Lower leg skin (tissue), 3 donors: Measurements from ENCODE around the gene RAD51B.

ENCODE experiments used
- CTCF ChIP-seq, 3 donors: fragments of 450-650 bp; IDR thresholded peaks; one replicate each; pipeline ENCODE4 v1.5.1; 2016; ENCODE audit warnings: antibody characterized with exemption in 3 of 3, mild to moderate bottlenecking in 3 of 3, moderate library complexity in 2 of 3
- POLR2A ChIP-seq, 2 donors: fragments of 450-650 bp; IDR thresholded peaks; one replicate each; pipeline ENCODE4 v1.6.1; 2016 to 2017; ENCODE audit warnings: antibody characterized with exemption in 2 of 2, mild to moderate bottlenecking in 1 of 2, moderate library complexity in 1 of 2

GRCh38 chr14:68376067-68376779, 556.6 kb downstream of the RAD51B start:
- TF ChIP-seq CTCF (IDR thresholded peaks at IDR 0.05) = no peak
- TF ChIP-seq POLR2A (IDR thresholded peaks at IDR 0.05) = no peak
